Measurements from ENCODE around the gene CLEC10A. TPM values are rescaled to one million over a fixed set of nuclear protein-coding genes. Genes with fewer than 3 reads are reported as not detected.
"Not testable (repeated sequence)": the region's sequence is repeated elsewhere in the genome, so short reads cannot be mapped to it uniquely, and the experiment has no call there.

The CLEC10A gene
- total RNA-seq, 2 experiments from 2014 or later: not detected

DNA sequence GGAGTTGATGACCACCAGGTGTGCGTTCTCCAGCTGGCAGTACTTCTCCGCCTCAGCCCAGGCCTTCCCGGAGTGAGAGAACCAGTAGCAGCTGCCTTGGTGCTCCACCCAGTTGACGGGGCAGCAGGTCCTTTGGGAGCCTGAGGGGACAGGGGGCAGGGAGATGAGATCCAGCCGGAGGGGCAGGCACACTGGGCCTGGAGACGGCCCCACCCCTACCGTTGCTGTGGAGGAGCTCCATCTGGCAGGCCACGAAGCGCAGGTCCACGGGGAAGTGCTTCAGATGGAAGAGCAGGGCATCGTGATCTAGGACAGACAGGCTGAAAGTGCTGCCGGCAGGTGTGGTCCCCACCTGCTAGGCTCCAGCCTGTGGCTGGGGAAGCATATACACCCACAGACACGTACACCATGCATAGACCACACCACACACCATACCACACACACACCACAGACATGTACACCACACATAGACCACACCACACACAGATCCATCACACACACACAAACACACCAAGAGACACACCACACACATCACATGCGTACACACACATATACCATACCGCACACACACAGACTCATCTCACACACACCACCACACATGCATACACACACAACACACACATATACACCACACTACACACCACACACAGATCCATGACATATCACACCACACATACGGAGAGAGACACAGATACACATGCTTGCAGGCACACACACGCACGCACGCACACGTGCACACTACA lies 27.1 kb upstream of the CLEC10A start:
- no peak overlapping the region for H3K4me3 ChIP-seq (ENCODE audit: low read depth, low read length, poor library complexity, severe bottlenecking)
- no peaks in the 10 kb centered on the region for H3K79me2 ChIP-seq (ENCODE audit: insufficient read depth, low read depth, low read length)
- no peak overlapping the region for H2AFZ ChIP-seq (ENCODE audit: low read length)
- no peaks in the 10 kb centered on the region for H3K36me3 ChIP-seq (ENCODE audit: insufficient read depth, low read length)
- intact Hi-C loops (cut with micrococcal nuclease; ENCODE audit: unreplicated experiment): no loop called here
- H3K4me2 ChIP-seq (ENCODE audit: low read length): no peak overlapping the region
- BruUV-seq (replicated peaks): no TSS peak
- CTCF ChIA-PET (ENCODE audit: unreplicated experiment): no interaction called here
- no peaks in the 10 kb centered on the region for H3K4me1 ChIP-seq (ENCODE audit: insufficient read depth, low read length, poor library complexity, severe bottlenecking)
- H3K27ac ChIP-seq (ENCODE audit: low read depth, low read length, poor library complexity, severe bottlenecking): no peak overlapping the region
- TF ChIP-seq EZH2phosphoT487 (IDR thresholded peaks at IDR 0.05; ENCODE audit: borderline replicate concordance, low read depth, low read length): no peak
- TF ChIP-seq, protein P1, sequence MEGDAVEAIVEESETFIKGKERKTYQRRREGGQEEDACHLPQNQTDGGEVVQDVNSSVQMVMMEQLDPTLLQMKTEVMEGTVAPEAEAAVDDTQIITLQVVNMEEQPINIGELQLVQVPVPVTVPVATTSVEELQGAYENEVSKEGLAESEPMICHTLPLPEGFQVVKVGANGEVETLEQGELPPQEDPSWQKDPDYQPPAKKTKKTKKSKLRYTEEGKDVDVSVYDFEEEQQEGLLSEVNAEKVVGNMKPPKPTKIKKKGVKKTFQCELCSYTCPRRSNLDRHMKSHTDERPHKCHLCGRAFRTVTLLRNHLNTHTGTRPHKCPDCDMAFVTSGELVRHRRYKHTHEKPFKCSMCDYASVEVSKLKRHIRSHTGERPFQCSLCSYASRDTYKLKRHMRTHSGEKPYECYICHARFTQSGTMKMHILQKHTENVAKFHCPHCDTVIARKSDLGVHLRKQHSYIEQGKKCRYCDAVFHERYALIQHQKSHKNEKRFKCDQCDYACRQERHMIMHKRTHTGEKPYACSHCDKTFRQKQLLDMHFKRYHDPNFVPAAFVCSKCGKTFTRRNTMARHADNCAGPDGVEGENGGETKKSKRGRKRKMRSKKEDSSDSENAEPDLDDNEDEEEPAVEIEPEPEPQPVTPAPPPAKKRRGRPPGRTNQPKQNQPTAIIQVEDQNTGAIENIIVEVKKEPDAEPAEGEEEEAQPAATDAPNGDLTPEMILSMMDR (conservative IDR thresholded peaks at IDR 0.05; ENCODE audit: low read length): no peak
- H3K9me3 ChIP-seq (ENCODE audit: low read length): no peaks in the 10 kb centered on the region
- H4K20me1 ChIP-seq (ENCODE audit: insufficient read depth, low read length): no peaks in the 10 kb centered on the region
- DNase-seq (ENCODE audit: low spot score): no peak
- POLR2A ChIA-PET: interaction anchor here (0.6 kb wide), 1 partner anchor 150 kb away, joined by 5 read pairs; no protein-coding TSS in a partner anchor
- no peaks in the 10 kb centered on the region for H3K9me2 ChIP-seq (ENCODE audit: insufficient read depth, low read length)

DNA sequence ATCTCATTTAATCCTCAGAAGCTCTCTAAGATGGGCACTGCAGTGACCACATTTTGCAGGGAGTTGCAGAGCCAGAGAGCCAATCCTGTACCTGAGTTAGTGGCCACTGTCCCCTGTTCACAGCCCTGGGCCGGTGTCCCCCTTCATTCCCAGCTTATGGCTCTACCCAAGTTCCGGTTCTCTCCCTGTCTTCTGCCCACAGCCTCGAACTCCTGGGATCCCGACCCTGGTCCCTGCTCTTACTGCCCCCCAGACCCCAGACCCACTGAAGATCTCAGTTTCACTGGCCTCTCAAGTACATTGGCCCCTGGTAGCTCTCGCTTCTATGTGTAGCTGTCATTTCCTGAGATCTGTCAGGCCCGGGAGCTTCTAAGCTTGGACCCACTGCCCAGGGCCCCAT lies 22.4 kb upstream of the CLEC10A start:
- no peak for DNase-seq (ENCODE audit: low spot score)
- POLR2A ChIA-PET: interaction anchor here (0.6 kb wide), 1 partner anchor 259 kb away, joined by 6 read pairs; no protein-coding TSS in a partner anchor
- intact Hi-C loops (cut with micrococcal nuclease; ENCODE audit: unreplicated experiment): no loop called here
- no peaks in the 10 kb centered on the region for H3K4me1 ChIP-seq (ENCODE audit: insufficient read depth, low read length, poor library complexity, severe bottlenecking)
- CTCF ChIA-PET (ENCODE audit: unreplicated experiment): no interaction called here
- no peak for TF ChIP-seq EZH2phosphoT487 (IDR thresholded peaks at IDR 0.05; ENCODE audit: borderline replicate concordance, low read depth, low read length)
- TF ChIP-seq, protein P1 (conservative IDR thresholded peaks at IDR 0.05; ENCODE audit: low read length): no peak
- H3K4me2 ChIP-seq (ENCODE audit: low read length): no peak overlapping the region
- no peaks in the 10 kb centered on the region for H3K79me2 ChIP-seq (ENCODE audit: insufficient read depth, low read depth, low read length)
- no peaks in the 10 kb centered on the region for H3K9me3 ChIP-seq (ENCODE audit: low read length)
- no peak overlapping the region for H3K27ac ChIP-seq (ENCODE audit: low read depth, low read length, poor library complexity, severe bottlenecking)
- no TSS peak for BruUV-seq (replicated peaks)
- no peaks in the 10 kb centered on the region for H3K9me2 ChIP-seq (ENCODE audit: insufficient read depth, low read length)
- no peaks in the 10 kb centered on the region for H3K36me3 ChIP-seq (ENCODE audit: insufficient read depth, low read length)
- H2AFZ ChIP-seq (ENCODE audit: low read length): no peak overlapping the region
- H4K20me1 ChIP-seq (ENCODE audit: insufficient read depth, low read length): no peaks in the 10 kb centered on the region
- no peak overlapping the region for H3K4me3 ChIP-seq (ENCODE audit: low read depth, low read length, poor library complexity, severe bottlenecking)

DNA sequence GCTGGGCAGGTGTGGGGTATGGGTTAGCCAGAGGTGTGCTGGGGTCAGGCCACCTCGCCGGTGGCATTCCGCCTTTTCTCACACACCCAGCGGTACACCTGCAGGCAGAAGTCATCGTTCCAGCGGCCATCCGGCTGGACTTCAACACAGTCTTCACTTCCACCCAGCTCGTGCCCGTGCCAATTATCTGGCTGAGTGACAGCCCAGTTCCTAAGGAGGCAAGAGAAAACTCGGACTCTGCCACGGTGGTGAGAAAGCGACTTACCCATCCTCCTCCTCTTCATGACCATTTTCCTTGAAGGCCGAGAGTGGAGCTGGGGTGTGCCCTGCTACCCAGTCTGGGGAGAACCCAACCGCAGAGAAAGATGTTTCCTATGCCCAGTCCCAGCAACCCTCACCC lies 21.5 kb upstream of the CLEC10A start:
- H3K4me3 ChIP-seq (ENCODE audit: low read depth, low read length, poor library complexity, severe bottlenecking): no peak overlapping the region
- no peaks in the 10 kb centered on the region for H4K20me1 ChIP-seq (ENCODE audit: insufficient read depth, low read length)
- ChIA-PET POLR2A (interaction anchor here (0.6 kb wide), 1 partner anchor 260 kb away, joined by 6 read pairs; no protein-coding TSS in a partner anchor), CTCF (ENCODE audit: unreplicated experiment) (no interaction called here)
- H2AFZ ChIP-seq (ENCODE audit: low read length): no peak overlapping the region
- H3K79me2 ChIP-seq (ENCODE audit: insufficient read depth, low read depth, low read length): no peaks in the 10 kb centered on the region
- no peaks in the 10 kb centered on the region for H3K9me2 ChIP-seq (ENCODE audit: insufficient read depth, low read length)
- no peaks in the 10 kb centered on the region for H3K4me1 ChIP-seq (ENCODE audit: insufficient read depth, low read length, poor library complexity, severe bottlenecking)
- H3K4me2 ChIP-seq (ENCODE audit: low read length): no peak overlapping the region
- H3K27ac ChIP-seq (ENCODE audit: low read depth, low read length, poor library complexity, severe bottlenecking): no peak overlapping the region
- H3K9me3 ChIP-seq (ENCODE audit: low read length): no peaks in the 10 kb centered on the region
- no TSS peak for BruUV-seq (replicated peaks)
- intact Hi-C loops (cut with micrococcal nuclease; ENCODE audit: unreplicated experiment): no loop called here
- H3K36me3 ChIP-seq (ENCODE audit: insufficient read depth, low read length): no peaks in the 10 kb centered on the region
- TF ChIP-seq EZH2phosphoT487 (IDR thresholded peaks at IDR 0.05; ENCODE audit: borderline replicate concordance, low read depth, low read length): no peak
- TF ChIP-seq, protein P1 (conservative IDR thresholded peaks at IDR 0.05; ENCODE audit: low read length): no peak
- no peak for DNase-seq (ENCODE audit: low spot score)

DNA sequence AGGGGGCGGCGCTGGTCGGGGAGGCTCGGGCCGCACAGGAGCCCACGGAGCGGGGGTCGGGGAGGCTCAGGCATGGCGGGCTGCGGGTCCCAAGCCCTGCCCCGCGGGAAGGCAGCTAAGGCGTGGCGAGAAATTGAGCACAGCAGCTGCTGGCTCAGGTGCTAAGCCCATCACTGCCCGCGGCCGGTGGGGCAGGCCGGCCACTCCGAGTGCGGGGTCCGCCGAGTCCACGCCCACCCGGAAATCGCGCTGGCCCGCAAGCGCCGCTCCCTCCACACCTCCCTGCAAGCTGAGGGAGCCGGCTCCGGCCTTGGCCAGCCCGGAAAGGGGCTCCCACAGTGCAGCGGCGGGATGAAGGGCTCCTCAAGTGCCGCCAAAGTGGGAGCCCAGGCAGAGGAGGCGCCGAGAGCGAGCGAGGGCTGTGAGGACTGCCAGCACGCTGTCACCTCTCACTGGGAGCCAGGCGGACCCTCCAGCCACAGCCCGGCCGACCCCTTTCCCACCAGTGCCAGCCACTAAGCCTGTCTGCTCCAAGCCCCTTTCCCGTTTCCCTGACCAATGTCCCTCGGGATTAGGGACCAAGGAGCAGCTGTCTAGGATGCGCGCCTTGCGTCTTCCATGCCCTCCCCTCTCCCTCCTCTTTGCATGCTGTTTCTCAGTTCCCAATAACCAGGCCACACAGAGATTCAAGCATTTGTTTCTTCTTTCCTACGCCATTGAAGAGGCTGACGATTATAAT lies 20.8 kb upstream of the CLEC10A start:
- POLR2A ChIA-PET: interaction anchor here (0.7 kb wide), 1 partner anchor 87 kb away, joined by 4 read pairs; no protein-coding TSS in a partner anchor
- DNase-seq (ENCODE audit: low spot score); H3K4me1 ChIP-seq (ENCODE audit: insufficient read depth, low read length, poor library complexity, severe bottlenecking); H3K27ac ChIP-seq (ENCODE audit: low read depth, low read length, poor library complexity, severe bottlenecking); H2AFZ ChIP-seq (ENCODE audit: low read length); H3K9me2 ChIP-seq (ENCODE audit: insufficient read depth, low read length); BruUV-seq (replicated peaks); H3K4me3 ChIP-seq (ENCODE audit: low read depth, low read length, poor library complexity, severe bottlenecking); CTCF ChIA-PET (ENCODE audit: unreplicated experiment); H3K9me3 ChIP-seq (ENCODE audit: low read length); H3K79me2 ChIP-seq (ENCODE audit: insufficient read depth, low read depth, low read length); H4K20me1 ChIP-seq (ENCODE audit: insufficient read depth, low read length); intact Hi-C loops (cut with micrococcal nuclease; ENCODE audit: unreplicated experiment); H3K4me2 ChIP-seq (ENCODE audit: low read length); H3K36me3 ChIP-seq (ENCODE audit: insufficient read depth, low read length): not testable (repeated sequence)

Measured in OCI-LY7 (cell line).